ENCODE measurements around the gene VGF.
"Not testable (repeated sequence)": the region's sequence is repeated elsewhere in the genome, so short reads cannot be mapped to it uniquely, and the experiment has no call there.

The VGF gene

GRCh38 chr7:101202603-101202918 is 37.2 kb upstream of the VGF start:
- no peak for TF ChIP-seq EZH2phosphoT487 (IDR thresholded peaks at IDR 0.05; ENCODE audit: low read depth)
- TF ChIP-seq CTCF (IDR thresholded peaks at IDR 0.05; ENCODE audit: low read depth, low read length) = no peak
- Histone ChIP-seq H3K9ac (ENCODE audit: low read length) (no peak overlapping the region), H3K27ac (ENCODE audit: low read length) (no peak overlapping the region), H3K36me3 (replicated peaks; ENCODE audit: low read depth, low read length) (no peaks in the 10 kb centered on the region), H3K4me2 (ENCODE audit: low read length) (no peak overlapping the region), H3K4me3 (ENCODE audit: low read length) (no peak overlapping the region), H3K27me3 (ENCODE audit: low read depth, low read length) (no peaks in the 10 kb centered on the region), H3K9me3 (ENCODE audit: insufficient read depth, low read length) (no peaks in the 10 kb centered on the region), H3K4me1 (ENCODE audit: low read length) (no peaks in the 10 kb centered on the region), H4K20me1 (ENCODE audit: insufficient read depth, low read length) (no peaks in the 10 kb centered on the region), H2AFZ (ENCODE audit: low read depth, low read length) (no peak overlapping the region), H3K79me2 (ENCODE audit: low read length) (no peaks in the 10 kb centered on the region)

GRCh38 chr7:101201695-101202602 is 36.6 kb upstream of the VGF start:
- H2AFZ ChIP-seq (ENCODE audit: low read depth, low read length) = no peak overlapping the region
- TF ChIP-seq EZH2phosphoT487 (IDR thresholded peaks at IDR 0.05; ENCODE audit: low read depth) (no peak), CTCF (IDR thresholded peaks at IDR 0.05; ENCODE audit: low read depth, low read length) (no peak)
- no peak overlapping the region for H3K4me2 ChIP-seq (ENCODE audit: low read length)
- H3K27me3 ChIP-seq (ENCODE audit: low read depth, low read length) = no peaks in the 10 kb centered on the region
- no peaks in the 10 kb centered on the region for H4K20me1 ChIP-seq (ENCODE audit: insufficient read depth, low read length)
- no peaks in the 10 kb centered on the region for H3K36me3 ChIP-seq (replicated peaks; ENCODE audit: low read depth, low read length)
- no peaks in the 10 kb centered on the region for H3K79me2 ChIP-seq (ENCODE audit: low read length)
- no peak overlapping the region for H3K27ac ChIP-seq (ENCODE audit: low read length)
- no peak overlapping the region for H3K4me3 ChIP-seq (ENCODE audit: low read length)
- no peak overlapping the region for H3K9ac ChIP-seq (ENCODE audit: low read length)
- H3K9me3 ChIP-seq (ENCODE audit: insufficient read depth, low read length) = no peaks in the 10 kb centered on the region
- H3K4me1 ChIP-seq (ENCODE audit: low read length) = no peaks in the 10 kb centered on the region

- Histone ChIP-seq H4K20me1 (ENCODE audit: insufficient read depth, low read length) (no peaks in the 10 kb centered on the region), H3K36me3 (replicated peaks; ENCODE audit: low read depth, low read length) (no peaks in the 10 kb centered on the region), H3K27me3 (ENCODE audit: low read depth, low read length) (no peaks in the 10 kb centered on the region), H3K9me3 (ENCODE audit: insufficient read depth, low read length) (no peaks in the 10 kb centered on the region), H3K79me2 (ENCODE audit: low read length) (no peaks in the 10 kb centered on the region), H3K4me1 (ENCODE audit: low read length) (no peaks in the 10 kb centered on the region), H3K27ac (ENCODE audit: low read length) (no peak within 1 kb of the TSS), H3K4me2 (ENCODE audit: low read length) (no peak within 1 kb of the TSS), H2AFZ (ENCODE audit: low read depth, low read length) (no peak within 1 kb of the TSS), H3K9ac (ENCODE audit: low read length) (no peak within 1 kb of the TSS), H3K4me3 (ENCODE audit: low read length) (no peak within 1 kb of the TSS)
- TF ChIP-seq EZH2phosphoT487 (IDR thresholded peaks at IDR 0.05; ENCODE audit: low read depth) = no peak
- no peak for TF ChIP-seq CTCF (IDR thresholded peaks at IDR 0.05; ENCODE audit: low read depth, low read length)
Observed at GRCh38 chr7:101200862-101201599, 35.7 kb upstream of the VGF start, which contains the start of gene MOGAT3. Gene MOGAT3 (minus strand): TSS chr7:101201036. CDS start chr7:101200854, 182 bp downstream.

- H3K27me3 ChIP-seq (ENCODE audit: low read depth, low read length) = no peaks in the 10 kb centered on the region
- no peak overlapping the region for H3K4me2 ChIP-seq (ENCODE audit: low read length)
- no peak for TF ChIP-seq EZH2phosphoT487 (IDR thresholded peaks at IDR 0.05; ENCODE audit: low read depth)
- TF ChIP-seq CTCF (IDR thresholded peaks at IDR 0.05; ENCODE audit: low read depth, low read length) = no peak
- H3K27ac ChIP-seq (ENCODE audit: low read length) = no peak overlapping the region
- no peaks in the 10 kb centered on the region for H3K9me3 ChIP-seq (ENCODE audit: insufficient read depth, low read length)
- H4K20me1 ChIP-seq (ENCODE audit: insufficient read depth, low read length) = no peaks in the 10 kb centered on the region
- no peaks in the 10 kb centered on the region for H3K79me2 ChIP-seq (ENCODE audit: low read length)
- H2AFZ ChIP-seq (ENCODE audit: low read depth, low read length) = no peak overlapping the region
- H3K9ac ChIP-seq (ENCODE audit: low read length) = no peak overlapping the region
- no peaks in the 10 kb centered on the region for H3K4me1 ChIP-seq (ENCODE audit: low read length)
- H3K4me3 ChIP-seq (ENCODE audit: low read length) = no peak overlapping the region
- no peaks in the 10 kb centered on the region for H3K36me3 ChIP-seq (replicated peaks; ENCODE audit: low read depth, low read length)
Observed at GRCh38 chr7:101200504-101200861, 35.1 kb upstream of the VGF start.

- H4K20me1 ChIP-seq (ENCODE audit: insufficient read depth, low read length); H3K4me1 ChIP-seq (ENCODE audit: low read length); H3K36me3 ChIP-seq (replicated peaks; ENCODE audit: low read depth, low read length); H3K9ac ChIP-seq (ENCODE audit: low read length); H3K79me2 ChIP-seq (ENCODE audit: low read length); H3K4me2 ChIP-seq (ENCODE audit: low read length); H3K27ac ChIP-seq (ENCODE audit: low read length); H3K27me3 ChIP-seq (ENCODE audit: low read depth, low read length); H3K4me3 ChIP-seq (ENCODE audit: low read length); H2AFZ ChIP-seq (ENCODE audit: low read depth, low read length); H3K9me3 ChIP-seq (ENCODE audit: insufficient read depth, low read length): not testable (repeated sequence)
Observed at GRCh38 chr7:101199522-101199921, 34.2 kb upstream of the VGF start.
